Activated T-cell treated with anti-CD3 and anti-CD28 coated beads, Interleukin-2, amount 50 U/mL, for 4 hours (primary cell): Measurements from ENCODE around the gene MMP20. TPM values are rescaled to one million over a fixed set of nuclear protein-coding genes. Genes with fewer than 3 reads are reported as not detected.
A peak's percentile ranks its signal among the peaks of the same experiment; 100 is the strongest.

Experiments
- ATAC-seq, 2 donors: fragments of 200-7000 bp; cut with Tn5 transposase; one replicate each; pipeline ENCODE4 v1.10.0; 2021
- DNase-seq: peaks from one replicate; pipeline ENCODE4 v3.0.0-alpha.2; 2020
- H3K27me3 Mint-ChIP-seq: one replicate; pipeline ENCODE4 v1.8.0; 2021; ENCODE audit warnings: low read depth, mixed read lengths
- H3K36me3 Mint-ChIP-seq: one replicate; pipeline ENCODE4 v1.8.0; 2022; ENCODE audit warnings: mixed read lengths; ENCODE audit not compliant: insufficient read depth
- H3K4me1 Mint-ChIP-seq: one replicate; pipeline ENCODE4 v1.8.0; 2021; ENCODE audit warnings: low read depth, mixed read lengths
- H3K4me3 Mint-ChIP-seq: one replicate; pipeline ENCODE4 v1.8.0; 2021; ENCODE audit warnings: mild to moderate bottlenecking, moderate library complexity, mixed read lengths
- H3K9me3 Mint-ChIP-seq: one replicate; pipeline ENCODE4 v1.8.0; 2021; ENCODE audit warnings: mixed read lengths
- total RNA-seq, 3 donors: library from RNA; stranded (reverse); gene quantifications; one replicate each; pipeline ENCODE4 v1.2.1, GENCODE V29; 2021

Gene MMP20
- total RNA-seq: not detected

- Mint-ChIP-seq H3K4me3 (no peak within 1 kb of the TSS), H3K27me3 (peaks cover 5% of the 10 kb centered on the region), H3K9me3 (no peaks in the 10 kb centered on the region), H3K4me1 (no peaks in the 10 kb centered on the region), H3K36me3 (no peaks in the 10 kb centered on the region)
- DNase-seq (no peak), ATAC-seq (no peak)
These were observed at the start of gene MMP20 for GRCh38 chr11:102625177-102625576. Gene MMP20, minus strand, starts transcription at chr11:102625332. Its CDS starts 13 bp downstream, at chr11:102625319.

- H3K4me3 Mint-ChIP-seq: no peak overlapping the region
- DNase-seq: no peak
- no peaks in the 10 kb centered on the region for H3K36me3 Mint-ChIP-seq
- H3K27me3 Mint-ChIP-seq: peaks cover 3% of the 10 kb centered on the region
- H3K4me1 Mint-ChIP-seq: no peaks in the 10 kb centered on the region
- no peaks in the 10 kb centered on the region for H3K9me3 Mint-ChIP-seq
- no peak for ATAC-seq
These were observed 44.5 kb upstream of the MMP20 start for GRCh38 chr11:102669664-102670063.

- ATAC-seq (peak in 1 of 2 donors; percentile 34), DNase-seq (no peak)
- Mint-ChIP-seq H3K9me3 (no peaks in the 10 kb centered on the region), H3K4me3 (no peak overlapping the region), H3K4me1 (no peaks in the 10 kb centered on the region), H3K27me3 (peaks cover 3% of the 10 kb centered on the region), H3K36me3 (no peaks in the 10 kb centered on the region)
These were observed 41.3 kb upstream of the MMP20 start for GRCh38 chr11:102666331-102666957.

GRCh38 chr11:102664001-102664752 is 39.0 kb upstream of the MMP20 start:
- Mint-ChIP-seq H3K27me3 (peaks cover 6% of the 10 kb centered on the region), H3K9me3 (no peaks in the 10 kb centered on the region), H3K36me3 (no peaks in the 10 kb centered on the region), H3K4me1 (no peaks in the 10 kb centered on the region), H3K4me3 (no peak overlapping the region)
- DNase-seq (no peak), ATAC-seq (peak in 1 of 2 donors; percentile 71)

GRCh38 chr11:102662607-102663006 is 37.5 kb upstream of the MMP20 start:
- no peak overlapping the region for H3K4me3 Mint-ChIP-seq
- no peaks in the 10 kb centered on the region for H3K36me3 Mint-ChIP-seq
- peaks cover 11% of the 10 kb centered on the region for H3K27me3 Mint-ChIP-seq
- no peaks in the 10 kb centered on the region for H3K4me1 Mint-ChIP-seq
- H3K9me3 Mint-ChIP-seq: no peaks in the 10 kb centered on the region
- DNase-seq (no peak), ATAC-seq (no peak)

GRCh38 chr11:102661040-102661439 is 35.9 kb upstream of the MMP20 start:
- no peaks in the 10 kb centered on the region for H3K9me3 Mint-ChIP-seq
- no peaks in the 10 kb centered on the region for H3K4me1 Mint-ChIP-seq
- peaks cover 15% of the 10 kb centered on the region for H3K27me3 Mint-ChIP-seq
- H3K4me3 Mint-ChIP-seq: no peak overlapping the region
- ATAC-seq (no peak), DNase-seq (no peak)
- no peaks in the 10 kb centered on the region for H3K36me3 Mint-ChIP-seq

- Mint-ChIP-seq H3K9me3 (peaks cover 4% of the 10 kb centered on the region), H3K36me3 (no peaks in the 10 kb centered on the region), H3K4me3 (no peak overlapping the region), H3K4me1 (no peaks in the 10 kb centered on the region), H3K27me3 (peaks cover 18% of the 10 kb centered on the region)
- DNase-seq (no peak), ATAC-seq (no peak)
These were observed 31.4 kb upstream of the MMP20 start for GRCh38 chr11:102656528-102656927.

GRCh38 chr11:102655547-102655946 is 30.4 kb upstream of the MMP20 start:
- H3K4me3 Mint-ChIP-seq: no peak overlapping the region
- no peak for DNase-seq
- H3K36me3 Mint-ChIP-seq: no peaks in the 10 kb centered on the region
- H3K4me1 Mint-ChIP-seq: no peaks in the 10 kb centered on the region
- peaks cover 4% of the 10 kb centered on the region for H3K9me3 Mint-ChIP-seq
- peaks cover 18% of the 10 kb centered on the region for H3K27me3 Mint-ChIP-seq
- no peak for ATAC-seq

GRCh38 chr11:102654761-102655160 is 29.6 kb upstream of the MMP20 start:
- no peak for DNase-seq
- H3K9me3 Mint-ChIP-seq: peaks cover 4% of the 10 kb centered on the region
- no peak overlapping the region for H3K4me3 Mint-ChIP-seq
- H3K27me3 Mint-ChIP-seq: peaks cover 20% of the 10 kb centered on the region
- H3K36me3 Mint-ChIP-seq: no peaks in the 10 kb centered on the region
- ATAC-seq: no peak
- no peaks in the 10 kb centered on the region for H3K4me1 Mint-ChIP-seq

- H3K27me3 Mint-ChIP-seq: peaks cover 13% of the 10 kb centered on the region
- H3K4me1 Mint-ChIP-seq: no peaks in the 10 kb centered on the region
- ATAC-seq (peak in 1 of 2 donors; percentile 28), DNase-seq (no peak)
- H3K36me3 Mint-ChIP-seq: no peaks in the 10 kb centered on the region
- H3K9me3 Mint-ChIP-seq: peaks cover 4% of the 10 kb centered on the region
- H3K4me3 Mint-ChIP-seq: no peak overlapping the region
These were observed 28.7 kb upstream of the MMP20 start for GRCh38 chr11:102653744-102654291.

GRCh38 chr11:102647430-102647829 is 22.3 kb upstream of the MMP20 start:
- no peak for DNase-seq
- Mint-ChIP-seq H3K9me3 (no peaks in the 10 kb centered on the region), H3K27me3 (peaks cover 14% of the 10 kb centered on the region), H3K36me3 (no peaks in the 10 kb centered on the region), H3K4me1 (no peaks in the 10 kb centered on the region), H3K4me3 (no peak overlapping the region)
- no peak for ATAC-seq

- H3K9me3 Mint-ChIP-seq: no peaks in the 10 kb centered on the region
- ATAC-seq: no peak
- no peaks in the 10 kb centered on the region for H3K4me1 Mint-ChIP-seq
- DNase-seq: no peak
- no peak overlapping the region for H3K4me3 Mint-ChIP-seq
- no peaks in the 10 kb centered on the region for H3K36me3 Mint-ChIP-seq
- H3K27me3 Mint-ChIP-seq: peaks cover 8% of the 10 kb centered on the region
These were observed 18.8 kb upstream of the MMP20 start for GRCh38 chr11:102643941-102644340.

GRCh38 chr11:102640946-102641345 is 15.8 kb upstream of the MMP20 start:
- Mint-ChIP-seq H3K27me3 (peaks cover 10% of the 10 kb centered on the region), H3K4me3 (no peak overlapping the region), H3K9me3 (no peaks in the 10 kb centered on the region), H3K36me3 (no peaks in the 10 kb centered on the region), H3K4me1 (no peaks in the 10 kb centered on the region)
- no peak for ATAC-seq
- no peak for DNase-seq

- no peak for ATAC-seq
- no peaks in the 10 kb centered on the region for H3K36me3 Mint-ChIP-seq
These were observed 14.5 kb upstream of the MMP20 start for GRCh38 chr11:102639656-102640055.

GRCh38 chr11:102637731-102638130 is 12.6 kb upstream of the MMP20 start:
- ATAC-seq: no peak
- no peaks in the 10 kb centered on the region for H3K36me3 Mint-ChIP-seq
- no peak for DNase-seq
- peaks cover 10% of the 10 kb centered on the region for H3K27me3 Mint-ChIP-seq
- H3K9me3 Mint-ChIP-seq: no peaks in the 10 kb centered on the region
- no peak overlapping the region for H3K4me3 Mint-ChIP-seq
- no peaks in the 10 kb centered on the region for H3K4me1 Mint-ChIP-seq

More at GRCh38 chr11:102639656-102640055, 14.5 kb upstream of the MMP20 start:
- DNase-seq: no peak
- Mint-ChIP-seq H3K9me3 (no peaks in the 10 kb centered on the region), H3K4me1 (no peaks in the 10 kb centered on the region), H3K27me3 (peaks cover 8% of the 10 kb centered on the region), H3K4me3 (no peak overlapping the region)
